GM21423 (cell line): ENCODE data around the gene LPGAT1.
"Not testable (repeated sequence)": the region's sequence is repeated elsewhere in the genome, so short reads cannot be mapped to it uniquely, and the experiment has no call there.

Source experiments
- ATAC-seq: cut with Tn5 transposase; IDR thresholded peaks from one replicate; pipeline ENCODE4 v1.9.1; 2021; ENCODE audit warnings: mild to moderate bottlenecking, moderate library complexity; ENCODE audit not compliant: unreplicated experiment

The LPGAT1 gene

GRCh38 chr1:211710566-211711314 is 119.8 kb downstream of the LPGAT1 start:
- ATAC-seq = no peak

GRCh38 chr1:211708926-211709325 is 121.6 kb downstream of the LPGAT1 start:
- no peak for ATAC-seq

GRCh38 chr1:211708006-211708405 is 122.6 kb downstream of the LPGAT1 start:
- ATAC-seq = no peak

GRCh38 chr1:211705467-211706091 is 125.0 kb downstream of the LPGAT1 start:
- no peak for ATAC-seq

GRCh38 chr1:211704543-211704942 is 126.0 kb downstream of the LPGAT1 start:
- ATAC-seq = no peak

- ATAC-seq = no peak
Measured at GRCh38 chr1:211703812-211704537, 126.6 kb downstream of the LPGAT1 start.

GRCh38 chr1:211701733-211702132 is 128.8 kb downstream of the LPGAT1 start:
- ATAC-seq = no peak

GRCh38 chr1:211699059-211699458 is 131.5 kb downstream of the LPGAT1 start:
- ATAC-seq = no peak

GRCh38 chr1:211698161-211699026 is 132.2 kb downstream of the LPGAT1 start:
- ATAC-seq = peak; percentile 47

GRCh38 chr1:211697356-211697755 is 133.2 kb downstream of the LPGAT1 start:
- peak; percentile 85 for ATAC-seq

GRCh38 chr1:211695135-211695816 is 135.3 kb downstream of the LPGAT1 start:
- peak; percentile 36 for ATAC-seq

- ATAC-seq = not testable (repeated sequence)
Measured at GRCh38 chr1:211693911-211694310, 136.7 kb downstream of the LPGAT1 start.
